HG03097 (cell line): ENCODE results near the gene KCNMB4.

ENCODE experiments used
- ATAC-seq: cut with Tn5 transposase; IDR thresholded peaks from one replicate; pipeline ENCODE4 v1.9.1; 2021; ENCODE audit not compliant: unreplicated experiment, low FRiP score

KCNMB4 gene

DNA sequence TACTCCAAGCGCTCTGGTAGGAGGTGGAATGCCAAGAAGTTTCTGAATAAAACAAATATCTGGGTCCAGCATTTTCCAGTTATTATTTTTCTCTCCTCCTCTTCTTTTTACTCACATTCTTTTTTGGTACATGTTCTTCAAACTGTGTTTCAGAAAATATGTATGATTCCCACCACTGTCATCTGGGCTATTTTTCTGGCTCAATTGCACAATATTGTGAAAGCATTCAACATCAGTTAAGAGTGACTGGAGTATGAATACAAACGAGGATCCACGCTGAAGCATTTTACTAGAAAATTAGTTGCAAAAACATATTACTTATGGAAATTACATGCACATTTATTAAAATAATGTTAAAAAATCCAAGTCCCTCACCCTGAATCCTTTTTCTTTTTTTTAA lies 61.5 kb downstream of the KCNMB4 start:
- ATAC-seq, result no peak

DNA sequence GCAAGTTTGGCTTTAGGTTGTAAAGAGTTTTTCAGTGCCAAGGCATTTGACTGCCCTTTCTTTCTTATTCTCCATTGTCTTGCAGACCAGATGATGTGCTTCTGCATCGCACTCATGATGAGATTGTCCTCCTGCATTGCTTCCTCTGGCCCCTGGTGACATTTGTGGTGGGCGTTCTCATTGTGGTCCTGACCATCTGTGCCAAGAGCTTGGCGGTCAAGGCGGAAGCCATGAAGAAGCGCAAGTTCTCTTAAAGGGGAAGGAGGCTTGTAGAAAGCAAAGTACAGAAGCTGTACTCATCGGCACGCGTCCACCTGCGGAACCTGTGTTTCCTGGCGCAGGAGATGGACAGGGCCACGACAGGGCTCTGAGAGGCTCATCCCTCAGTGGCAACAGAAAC lies 64.3 kb downstream of the KCNMB4 start:
- ATAC-seq, result no peak

DNA sequence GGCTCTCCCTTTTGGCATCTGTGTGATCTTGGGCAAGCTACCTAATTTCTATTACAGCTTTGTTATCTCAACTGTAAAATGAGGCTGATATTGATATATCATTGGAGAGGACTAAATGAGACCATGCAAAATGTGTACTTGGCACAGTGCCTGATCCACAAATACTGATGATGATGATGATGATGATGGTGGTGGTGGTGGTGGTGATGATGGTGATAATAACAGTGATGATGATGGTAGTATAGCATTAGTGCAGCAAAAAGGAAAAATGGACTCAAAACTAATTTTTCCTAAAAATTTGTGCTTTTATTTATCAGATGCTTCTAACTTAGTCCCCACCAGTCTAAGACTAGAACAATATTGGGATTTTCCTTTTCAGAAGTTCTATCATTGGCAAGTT lies 70.7 kb downstream of the KCNMB4 start:
- ATAC-seq, result no peak

DNA sequence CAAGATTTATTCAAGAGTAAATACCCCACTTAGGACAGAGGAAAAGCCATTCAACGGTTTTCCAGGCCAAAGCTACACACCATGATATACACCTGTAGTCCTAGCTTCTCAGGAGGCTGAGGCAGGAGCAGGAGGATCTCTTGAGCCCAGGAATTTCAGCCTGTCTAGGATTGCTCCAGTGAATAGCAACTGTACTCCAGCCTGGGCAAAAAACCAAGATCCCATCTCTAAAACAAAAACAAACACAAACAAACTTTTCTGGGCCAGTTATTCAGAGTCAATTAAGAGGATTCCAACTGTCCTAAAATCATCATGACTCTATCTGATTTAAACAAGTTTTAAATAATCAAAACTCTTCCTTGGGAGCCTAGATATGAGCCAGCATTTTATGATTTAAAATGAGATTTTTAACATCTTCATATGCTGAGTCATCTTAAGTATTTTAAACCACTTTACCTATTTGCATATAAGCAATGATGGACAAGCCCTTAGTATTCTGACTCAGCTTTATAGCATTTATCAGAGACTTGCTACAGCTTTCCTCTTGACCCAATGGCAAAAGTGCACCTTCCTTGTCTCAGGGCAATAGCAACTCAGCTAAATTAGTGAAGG lies 77.1 kb downstream of the KCNMB4 start:
- ATAC-seq, result no peak

DNA sequence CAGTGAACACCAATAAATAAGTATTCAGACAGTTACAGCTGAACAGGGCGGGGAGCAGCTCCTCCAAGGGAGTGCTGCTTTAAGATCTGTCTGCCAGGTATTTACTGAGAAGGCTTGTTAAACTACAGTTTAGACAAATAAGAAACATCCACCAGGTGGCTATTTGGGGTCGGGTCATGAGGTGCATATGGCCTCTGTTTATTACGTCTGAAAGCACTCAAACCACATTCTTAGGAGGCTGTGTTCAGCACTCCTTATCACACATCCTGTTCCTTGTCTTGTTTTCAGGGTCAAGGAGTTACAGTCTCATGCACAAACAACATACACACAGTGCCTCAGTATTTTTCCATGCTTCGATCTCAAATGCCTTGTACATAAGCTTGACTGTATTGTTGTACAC lies 78.8 kb downstream of the KCNMB4 start:
- ATAC-seq, result no peak

DNA sequence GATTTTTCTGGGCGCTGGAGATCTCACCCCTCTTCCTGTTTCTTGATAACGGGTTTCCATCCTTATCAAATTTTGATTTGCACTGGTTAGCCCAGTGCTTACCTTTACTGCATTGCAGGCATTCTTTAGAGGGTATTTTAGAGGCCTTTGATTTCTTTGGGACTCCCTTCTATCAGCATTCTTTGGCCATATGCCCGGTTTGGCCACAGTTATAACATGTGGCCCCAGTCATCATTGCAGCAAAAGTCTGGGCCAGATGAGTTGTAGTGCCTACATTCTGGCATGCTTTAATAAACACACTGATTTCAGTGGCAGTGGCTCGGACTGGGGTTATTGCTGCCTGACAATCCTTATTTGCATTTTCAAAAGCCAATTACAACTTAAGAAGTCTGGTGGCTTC lies 82.3 kb downstream of the KCNMB4 start:
- no peak for ATAC-seq

DNA sequence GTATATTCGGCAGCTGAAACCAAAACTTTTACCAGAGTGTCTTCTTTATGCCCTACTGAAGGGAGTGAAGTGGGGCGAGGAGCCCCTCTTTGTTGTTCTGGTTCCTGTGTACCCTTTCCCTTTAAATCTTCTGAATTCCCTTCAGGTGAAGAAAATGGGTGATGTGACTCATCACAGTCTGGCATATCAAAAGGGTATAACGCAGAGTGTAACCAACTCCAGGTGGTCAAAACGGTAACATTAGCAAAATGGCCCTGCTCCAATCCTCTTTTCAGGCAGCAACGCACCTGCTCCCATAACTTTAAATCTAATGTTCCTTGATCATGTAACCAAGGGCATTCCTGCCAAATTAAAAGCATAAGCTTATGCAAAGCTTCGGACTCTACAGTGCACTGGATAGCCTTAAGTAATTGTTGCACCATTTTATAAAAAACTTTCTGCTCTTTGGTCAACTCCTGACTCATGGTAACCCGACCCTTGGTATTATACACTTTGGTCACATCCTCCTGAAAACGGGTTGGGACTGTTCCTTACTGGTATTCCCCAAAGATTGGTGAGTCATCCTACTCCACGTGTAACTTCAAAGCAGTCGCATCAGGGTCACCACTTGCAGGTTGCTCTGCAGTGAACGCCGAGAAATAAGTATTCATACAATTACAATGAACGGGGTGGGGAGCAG lies 83.1 kb downstream of the KCNMB4 start:
- ATAC-seq, result no peak

DNA sequence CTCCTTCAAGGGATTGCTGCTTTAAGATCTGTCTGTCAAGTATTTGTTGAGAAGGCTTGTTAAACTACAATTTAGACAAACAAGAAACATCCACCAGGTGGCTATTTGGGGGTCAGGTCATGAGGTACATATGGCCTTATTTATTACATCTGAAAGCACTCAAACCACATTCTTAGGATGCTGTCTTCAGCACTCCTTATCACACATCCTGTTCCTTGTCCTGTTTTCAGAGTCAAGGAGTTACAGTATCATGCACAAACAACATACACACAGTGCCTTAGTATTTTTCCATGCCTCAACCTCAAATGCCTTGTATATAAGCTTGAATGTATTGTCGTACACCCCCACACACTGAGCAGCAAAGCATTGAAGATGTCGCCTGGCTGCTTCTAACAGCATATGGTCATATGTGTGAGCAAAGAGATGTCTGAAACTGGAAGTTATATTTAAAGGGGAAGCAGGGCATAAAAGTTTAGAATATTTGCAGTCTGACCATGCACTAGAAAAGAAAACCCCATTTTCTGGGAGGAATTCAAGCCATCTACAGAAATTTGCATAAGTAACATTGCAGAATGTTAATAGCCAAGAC lies 83.8 kb downstream of the KCNMB4 start:
- ATAC-seq, result no peak

DNA sequence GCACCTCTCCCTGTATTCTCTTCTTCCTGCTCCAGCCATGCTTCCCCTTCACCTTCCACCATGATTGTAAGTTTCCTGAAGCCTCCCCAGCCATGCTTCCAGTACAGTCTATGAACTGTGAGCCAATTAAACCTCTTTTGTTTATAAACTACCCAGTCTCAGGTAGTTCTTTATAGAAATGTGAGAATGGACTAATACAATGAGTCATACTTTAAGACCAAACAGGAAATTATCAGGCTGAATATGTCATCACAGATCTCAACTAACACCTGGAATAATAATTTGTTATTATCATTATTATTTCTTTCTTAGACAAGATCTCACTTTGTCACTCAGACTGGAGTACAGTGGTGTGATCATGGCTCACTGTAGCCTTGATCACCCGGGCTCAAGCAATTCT lies 85.4 kb downstream of the KCNMB4 start:
- no peak for ATAC-seq

DNA sequence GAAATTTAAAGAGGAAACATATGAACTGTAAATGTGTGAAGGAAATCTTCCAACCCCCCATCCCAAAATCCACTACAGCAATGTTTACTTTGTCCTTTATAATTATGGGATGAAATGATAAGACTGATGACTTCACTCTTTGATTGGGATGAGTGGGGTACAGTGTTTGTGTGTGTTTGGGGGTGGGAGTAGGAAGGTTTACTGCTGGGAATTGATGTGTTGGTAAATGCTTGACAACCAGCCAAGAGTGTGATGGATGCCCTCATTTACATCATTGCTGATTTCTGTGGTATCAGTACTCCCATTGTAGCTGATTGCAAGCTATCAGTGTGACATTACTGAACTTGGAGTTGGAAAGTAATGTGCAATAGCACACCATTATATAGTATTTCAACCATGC lies 90.9 kb downstream of the KCNMB4 start:
- no peak for ATAC-seq

DNA sequence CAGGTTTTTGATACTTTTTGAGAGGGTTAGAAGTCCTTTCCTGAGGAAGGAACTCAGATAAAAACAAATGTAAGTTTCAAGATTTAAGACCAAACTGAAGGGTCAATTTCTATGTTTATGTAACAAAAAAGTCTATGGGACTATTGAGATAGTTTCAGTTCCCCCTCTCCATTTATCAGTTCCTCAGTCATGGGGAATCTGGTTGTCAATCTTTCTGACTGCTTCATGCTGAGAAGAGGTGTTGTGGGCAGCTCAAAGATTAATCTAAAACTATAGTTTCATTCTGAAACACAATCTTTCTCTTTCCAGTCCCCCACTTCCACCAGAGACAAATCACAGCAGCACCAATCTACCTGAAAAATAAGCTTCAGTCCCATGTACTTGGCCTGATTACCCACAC lies 93.7 kb downstream of the KCNMB4 start:
- ATAC-seq, result no peak

DNA sequence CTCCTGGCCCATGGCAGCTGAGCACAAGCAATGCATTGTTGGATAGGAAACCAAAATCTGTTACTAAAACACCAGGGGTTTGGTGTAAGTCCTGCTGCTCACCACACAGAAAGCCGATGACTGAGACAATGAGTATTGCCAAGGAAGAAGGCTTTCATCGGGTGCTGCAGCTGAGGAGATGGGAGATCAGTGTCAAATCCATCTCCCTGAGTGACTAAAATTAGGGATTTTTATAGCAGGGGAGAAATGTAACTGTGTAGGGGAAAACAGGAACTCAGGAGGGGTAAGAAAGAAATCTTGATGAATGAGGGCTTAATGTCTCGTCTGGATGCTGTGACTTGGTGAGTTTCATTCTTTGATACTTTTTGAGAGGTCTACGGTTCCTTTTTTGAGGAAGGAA lies 97.9 kb downstream of the KCNMB4 start:
- no peak for ATAC-seq

DNA sequence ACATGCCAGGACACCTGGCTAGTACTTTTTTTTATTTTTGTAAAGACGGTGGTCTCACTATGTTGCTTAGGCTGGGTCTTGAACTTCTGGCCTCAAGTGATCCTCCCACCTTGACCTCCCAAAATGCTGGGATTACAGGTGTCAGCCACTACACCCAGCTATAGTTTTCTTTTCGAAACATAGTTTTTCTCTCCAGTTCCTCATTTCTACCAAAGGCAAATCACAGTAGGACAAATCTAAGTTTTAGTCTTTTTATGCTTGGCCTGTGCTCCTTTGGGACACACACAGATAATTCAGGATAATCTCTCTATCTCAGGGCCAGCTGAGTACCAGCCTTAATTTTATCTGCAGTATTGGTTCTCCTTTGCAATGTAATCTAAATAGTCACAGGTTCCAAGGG lies 100.7 kb downstream of the KCNMB4 start:
- no peak for ATAC-seq

DNA sequence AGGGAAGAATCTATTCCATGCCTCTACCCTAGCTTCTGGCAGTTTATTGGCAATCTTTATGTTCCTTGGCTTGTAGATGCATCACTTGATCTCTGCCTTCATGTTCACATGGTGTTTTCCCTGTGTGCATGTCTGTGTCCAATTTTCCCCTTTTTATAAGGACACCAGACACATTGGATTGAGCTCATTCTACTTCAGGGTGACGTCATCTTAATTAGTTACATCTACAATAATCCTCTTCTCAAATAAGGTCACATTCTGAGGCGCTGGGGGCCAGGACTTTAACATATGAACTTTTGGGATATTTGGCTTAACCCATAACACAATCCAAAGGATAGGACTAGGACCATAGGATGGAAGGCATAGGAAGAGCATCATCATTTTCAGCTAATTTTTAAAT lies 101.4 kb downstream of the KCNMB4 start:
- no peak for ATAC-seq

DNA sequence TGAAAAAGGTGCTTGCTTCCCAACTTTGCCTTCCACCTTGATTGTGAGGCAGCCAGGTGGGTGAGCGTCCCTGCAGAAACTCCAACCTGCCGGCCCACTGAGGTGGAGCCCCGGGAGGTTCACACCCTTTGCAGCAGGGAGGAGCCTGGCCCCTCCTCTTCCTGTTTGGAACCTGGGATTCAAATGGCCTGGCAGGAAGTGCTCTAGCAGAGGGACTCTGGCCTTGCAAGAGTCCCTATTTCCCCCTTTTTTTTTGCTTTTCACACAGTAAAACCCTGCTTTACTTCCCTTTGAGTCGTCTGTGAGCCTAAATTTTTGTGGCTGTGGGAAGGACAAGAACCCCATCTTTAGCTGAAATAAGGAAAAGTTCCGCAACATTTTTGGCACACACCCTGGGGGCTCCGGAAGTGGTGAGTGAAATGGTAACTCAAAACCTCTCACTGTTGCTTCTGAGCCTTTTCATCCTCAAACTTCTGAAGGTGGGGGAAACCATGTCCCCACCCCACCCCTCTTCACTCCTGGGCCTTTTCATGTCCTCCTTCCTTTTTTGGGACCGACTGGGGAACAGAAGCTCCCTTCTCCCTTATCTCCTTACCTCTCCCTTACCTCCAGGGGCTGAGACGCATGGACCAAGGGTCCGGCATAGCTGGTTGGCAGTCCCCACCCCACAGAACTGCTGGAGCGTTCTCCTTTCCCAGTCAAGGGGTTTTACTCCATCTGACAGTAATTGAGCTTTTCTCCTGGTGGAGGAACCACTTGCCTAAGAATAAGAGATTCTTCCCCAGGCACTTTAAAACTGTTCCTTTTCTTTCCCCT lies 102.0 kb downstream of the KCNMB4 start:
- no peak for ATAC-seq

DNA sequence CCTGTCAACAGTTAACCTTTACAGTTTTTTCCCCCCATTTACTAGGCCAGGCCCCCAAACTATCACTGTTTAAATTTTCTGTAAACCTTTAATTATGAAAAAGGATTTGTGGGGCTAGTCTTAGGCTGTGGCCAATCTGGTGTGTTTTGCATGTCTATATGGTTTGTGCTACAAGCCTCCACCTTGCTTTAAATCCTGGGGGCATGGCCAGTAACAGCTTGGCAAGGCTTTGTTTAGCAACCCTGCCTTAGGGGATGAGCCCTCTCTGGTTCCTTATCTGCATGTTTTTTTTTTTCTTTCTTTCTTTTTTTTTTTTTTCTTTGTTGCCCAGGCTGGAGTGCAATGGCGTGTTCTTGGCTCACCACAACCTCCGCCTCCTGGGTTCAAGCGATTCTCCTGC lies 102.7 kb downstream of the KCNMB4 start:
- no peak for ATAC-seq

DNA sequence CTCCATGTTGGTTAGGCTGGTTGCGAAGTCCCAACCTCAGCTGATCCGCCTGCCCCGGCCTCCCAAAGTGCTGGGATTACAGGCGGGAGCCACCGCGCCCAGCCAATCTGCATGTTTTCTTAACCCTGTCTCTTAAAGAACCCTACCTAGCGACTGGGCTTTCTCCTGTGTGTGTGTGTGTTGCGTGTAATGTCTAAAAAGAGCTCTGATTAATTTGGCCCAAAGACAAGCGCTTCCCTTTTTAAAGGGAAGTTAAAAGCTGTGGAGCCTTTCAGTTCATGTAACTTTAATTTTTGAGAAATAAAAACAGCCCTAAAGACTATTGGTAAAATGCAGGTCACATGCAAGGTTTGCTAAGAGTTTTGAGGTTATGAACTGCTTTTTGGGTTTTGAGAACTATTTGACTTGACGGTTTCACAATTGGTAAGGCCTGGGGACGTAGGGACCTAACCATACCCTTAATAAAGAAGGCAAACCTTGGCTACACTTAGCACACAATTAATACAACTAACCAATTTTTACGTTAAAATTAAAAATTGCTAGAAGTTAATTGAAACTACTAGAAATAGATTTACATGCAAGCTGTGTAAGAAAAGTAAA lies 103.2 kb downstream of the KCNMB4 start:
- ATAC-seq, result no peak

DNA sequence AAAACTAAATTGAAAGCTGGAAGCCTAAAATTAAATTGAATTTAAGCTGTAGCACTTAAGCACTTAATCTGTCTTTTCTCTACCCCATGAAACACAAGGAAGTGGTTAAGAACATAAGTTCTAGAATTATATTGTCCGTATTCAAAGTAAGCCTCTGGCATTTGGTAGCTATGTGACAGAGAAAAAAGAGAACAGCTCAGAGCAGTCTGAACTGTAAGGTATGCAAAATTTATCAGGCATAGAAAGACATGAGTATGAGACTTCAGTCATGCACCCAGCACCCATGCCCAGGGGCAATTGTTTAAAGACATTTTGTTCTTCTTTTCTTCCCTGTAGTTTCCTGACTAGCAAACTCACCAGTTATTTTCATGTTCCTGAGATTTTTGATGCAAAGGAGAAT lies 116.7 kb downstream of the KCNMB4 start:
- no peak for ATAC-seq
